ENCODE results near the gene NDRG3. TPM values are rescaled to one million over a fixed set of nuclear protein-coding genes. Genes with fewer than 3 reads are reported as not detected.

Gene NDRG3
- total and polyA plus RNA-seq, 4 experiments from 2014 or later, result 36.1 to 73.4 (median 44.7) TPM

GRCh38 chr20:36775826-36776225 lies 29.9 kb upstream of the NDRG3 start:
- intact Hi-C loops (cut with micrococcal nuclease), result loop anchor here (10.0 kb wide), 1 partner anchor 109 kb away; no protein-coding TSS in a partner anchor
- H3K4me3 Mint-ChIP-seq, result peak overlapping the region in 3 of 8 donors; percentile 29 to 59 (median 39)
- H3K27ac Mint-ChIP-seq, result peak overlapping the region in 2 of 7 donors; percentile 42 to 93
- Histone ChIP-seq H3K4me3 (ENCODE audit: low read length in 2 of 2) (no peak overlapping the region), H3K36me3 (ENCODE audit: insufficient read depth, low read length) (no peaks in the 10 kb centered on the region), H3K9me3 (ENCODE audit: control insufficient read depth in 1 of 2, low read length in 2 of 2) (no peaks in the 10 kb centered on the region), H3K27ac (ENCODE audit: low read depth, low read length) (no peak overlapping the region), H3K27me3 (ENCODE audit: insufficient read depth, low read length) (no peaks in the 10 kb centered on the region), H3K4me1 (ENCODE audit: insufficient read depth, low read length) (peaks cover 13% of the 10 kb centered on the region)
- peaks cover 0 to 5% (median 0%) of the 10 kb centered on the region in 8 donors for H3K9me3 Mint-ChIP-seq
- no peak for DNase-seq
- H3K4me1 Mint-ChIP-seq, result peaks cover 9 to 24% (median 18%) of the 10 kb centered on the region in 4 donors
- ChIA-PET POLR2A (ENCODE audit: partially characterized antibody) (interaction anchor here (2.9 kb wide), 1 partner anchor 30 kb away, joined by 23 read pairs; the partner anchor contains the start of gene NDRG3), CTCF (ENCODE audit: partially characterized antibody) (interaction anchor here (1.3 kb wide), 1 partner anchor 16 kb away, joined by 3 read pairs; no protein-coding TSS in a partner anchor)
- H3K27me3 Mint-ChIP-seq, result no peaks in the 10 kb centered on the region
- peaks cover under 1 to 8% of the 10 kb centered on the region in 2 donors for H3K36me3 Mint-ChIP-seq

DNA sequence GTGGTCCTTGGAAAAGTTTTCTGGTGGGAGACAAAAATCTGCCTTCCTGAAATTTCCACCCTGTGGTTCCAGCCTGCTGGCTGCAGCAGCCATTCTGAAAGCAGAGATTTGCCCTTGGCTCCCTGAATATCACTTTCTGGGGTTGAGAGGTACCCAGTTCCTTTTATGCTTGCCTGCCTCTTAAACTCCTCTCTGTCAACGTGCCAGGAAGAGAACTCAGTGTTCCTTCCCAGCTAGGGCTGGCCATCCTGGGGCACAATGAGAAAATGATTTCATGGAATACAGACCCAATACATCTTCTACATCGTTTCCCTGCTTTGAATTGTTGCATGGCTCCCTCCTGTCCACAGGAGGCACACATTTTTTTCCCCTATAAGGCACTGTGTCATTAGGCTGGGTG lies 29.3 kb upstream of the NDRG3 start:
- Histone ChIP-seq H3K4me3 (ENCODE audit: low read length in 2 of 2) (no peak overlapping the region), H3K27me3 (ENCODE audit: insufficient read depth, low read length) (no peaks in the 10 kb centered on the region), H3K4me1 (ENCODE audit: insufficient read depth, low read length) (peaks cover 13% of the 10 kb centered on the region), H3K27ac (ENCODE audit: low read depth, low read length) (no peak overlapping the region), H3K36me3 (ENCODE audit: insufficient read depth, low read length) (no peaks in the 10 kb centered on the region), H3K9me3 (ENCODE audit: control insufficient read depth in 1 of 2, low read length in 2 of 2) (no peaks in the 10 kb centered on the region)
- Mint-ChIP-seq H3K27me3 (no peaks in the 10 kb centered on the region), H3K4me1 (peaks cover 9 to 24% (median 18%) of the 10 kb centered on the region in 4 donors), H3K27ac (peak overlapping the region in 5 of 7 donors; percentile 36 to 98 (median 92)), H3K36me3 (peaks cover 3 to 11% of the 10 kb centered on the region in 2 donors), H3K4me3 (peak overlapping the region; percentile 21 to 97 (median 86)), H3K9me3 (peaks cover 0 to 5% (median 0%) of the 10 kb centered on the region in 8 donors)
- ChIA-PET CTCF (ENCODE audit: partially characterized antibody) (no interaction called here), POLR2A (ENCODE audit: partially characterized antibody) (interaction anchor here (0.7 to 2.9 kb wide), 3 partner anchors 29 to 170 kb away, joined by 3 to 23 read pairs (median 19); partner anchors contain the start of genes NDRG3 and RAB5IF)
- intact Hi-C loops (cut with micrococcal nuclease), result loop anchor here (10.0 kb wide), 1 partner anchor 110 kb away; no protein-coding TSS in a partner anchor
- DNase-seq, result no peak

DNA sequence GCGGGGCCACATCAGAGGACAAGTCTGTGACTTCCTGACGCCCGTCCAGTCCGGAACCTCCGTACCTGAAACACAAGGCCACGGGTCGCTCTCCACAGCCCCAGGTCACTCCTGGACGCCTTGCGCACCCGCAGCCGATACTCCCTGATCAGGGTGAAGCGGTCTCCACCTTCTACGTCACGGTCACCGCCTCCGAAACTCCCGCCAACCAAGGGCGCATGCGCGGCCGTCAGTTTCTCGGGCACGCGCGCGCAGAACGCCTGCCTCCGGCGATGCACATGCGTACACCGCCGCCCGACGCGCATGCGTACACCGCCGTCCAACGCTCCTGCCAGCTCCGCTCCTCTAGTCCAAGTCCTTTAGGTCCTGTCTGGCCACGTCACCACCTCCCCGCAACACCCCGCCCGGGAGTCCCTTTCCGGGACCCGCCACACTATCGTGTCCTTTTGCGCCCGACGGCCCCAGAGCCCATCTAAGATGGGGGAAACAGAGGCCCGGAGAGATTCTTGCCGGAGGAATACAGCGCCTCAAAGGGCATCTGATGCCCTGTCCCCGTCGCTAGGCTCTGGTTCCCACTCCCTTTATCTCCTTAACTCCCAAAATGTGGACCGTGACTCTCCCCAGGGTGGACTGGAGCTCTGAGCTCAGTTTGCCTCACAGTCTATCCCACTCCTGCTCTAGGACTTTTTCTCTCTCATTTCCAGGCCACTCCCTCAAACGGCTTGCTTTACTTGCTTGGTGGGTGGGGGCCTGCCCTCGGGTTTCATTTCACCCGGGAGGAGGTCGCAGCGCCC lies 27.9 kb upstream of the NDRG3 start, which contains the start of gene DSN1:
TSS of gene DSN1 (minus strand) at position 167 of the 794 bp plus-strand sequence. CDS start 2,305 bp downstream, outside the sequence.
- Histone ChIP-seq H3K9me3 (ENCODE audit: control insufficient read depth in 1 of 2, low read length in 2 of 2) (no peaks in the 10 kb centered on the region), H3K4me3 (ENCODE audit: low read length in 2 of 2) (peak within 1 kb of the TSS; percentile 85 to 95), H3K27ac (ENCODE audit: low read depth, low read length) (peak within 1 kb of the TSS; percentile 85), H3K36me3 (ENCODE audit: insufficient read depth, low read length) (no peaks in the 10 kb centered on the region), H3K27me3 (ENCODE audit: insufficient read depth, low read length) (no peaks in the 10 kb centered on the region), H3K4me1 (ENCODE audit: insufficient read depth, low read length) (peaks cover 13% of the 10 kb centered on the region)
- POLR2A ChIA-PET (ENCODE audit: partially characterized antibody), result interaction anchor here (0.6 to 2.9 kb wide), 11 partner anchors 28 to 405 kb away, joined by 3 to 23 read pairs (median 3); partner anchors contain the start of genes MROH8, NDRG3, RAB5IF and RPN2
- H3K4me3 Mint-ChIP-seq, result peak within 1 kb of the TSS; percentile 92 to 100 (median 96)
- DNase-seq, result peak; percentile 95 to 99 (median 97)
- peaks cover 0 to 5% (median 0%) of the 10 kb centered on the region in 8 donors for H3K9me3 Mint-ChIP-seq
- H3K27ac Mint-ChIP-seq, result peak within 1 kb of the TSS; percentile 95 to 100 (median 98)
- no peaks in the 10 kb centered on the region for H3K27me3 Mint-ChIP-seq
- H3K4me1 Mint-ChIP-seq, result peaks cover 9 to 24% (median 18%) of the 10 kb centered on the region in 4 donors
- peaks cover 3 to 16% of the 10 kb centered on the region in 2 donors for H3K36me3 Mint-ChIP-seq
- CTCF ChIA-PET (ENCODE audit: partially characterized antibody), result interaction anchor here (0.6 to 1.8 kb wide), 10 partner anchors 19 to 170 kb away, joined by 3 to 5 read pairs (median 4); no protein-coding TSS in a partner anchor
- intact Hi-C loops (cut with micrococcal nuclease), result loop anchor here (1.0 to 10.0 kb wide), 3 partner anchors 27 to 281 kb away; partner anchors contain the start of gene NDRG3

- peak overlapping the region; percentile 85 to 95 for H3K4me3 ChIP-seq (ENCODE audit: low read length in 2 of 2)
- Mint-ChIP-seq H3K4me3 (peak overlapping the region; percentile 92 to 100 (median 96)), H3K9me3 (peaks cover 0 to 5% (median 0%) of the 10 kb centered on the region in 8 donors), H3K27me3 (no peaks in the 10 kb centered on the region), H3K27ac (peak overlapping the region; percentile 95 to 100 (median 98)), H3K36me3 (peaks cover 3 to 16% of the 10 kb centered on the region in 2 donors), H3K4me1 (peaks cover 9 to 24% (median 18%) of the 10 kb centered on the region in 4 donors)
- H3K4me1 ChIP-seq (ENCODE audit: insufficient read depth, low read length), result peaks cover 13% of the 10 kb centered on the region
- intact Hi-C loops (cut with micrococcal nuclease), result loop anchor here (1.0 to 10.0 kb wide), 3 partner anchors 27 to 281 kb away; partner anchors contain the start of gene NDRG3
- no peak for DNase-seq
- no peaks in the 10 kb centered on the region for H3K36me3 ChIP-seq (ENCODE audit: insufficient read depth, low read length)
- H3K9me3 ChIP-seq (ENCODE audit: control insufficient read depth in 1 of 2, low read length in 2 of 2), result no peaks in the 10 kb centered on the region
- ChIA-PET CTCF (ENCODE audit: partially characterized antibody) (interaction anchor here (0.6 to 1.8 kb wide), 9 partner anchors 18 to 167 kb away, joined by 3 to 5 read pairs (median 4); no protein-coding TSS in a partner anchor), POLR2A (ENCODE audit: partially characterized antibody) (interaction anchor here (0.6 to 2.9 kb wide), 9 partner anchors 27 to 324 kb away, joined by 3 to 23 read pairs (median 4); partner anchors contain the start of genes NDRG3, RAB5IF and SLA2)
- no peaks in the 10 kb centered on the region for H3K27me3 ChIP-seq (ENCODE audit: insufficient read depth, low read length)
- peak overlapping the region; percentile 85 for H3K27ac ChIP-seq (ENCODE audit: low read depth, low read length)
These were observed 27.3 kb upstream of the NDRG3 start for GRCh38 chr20:36773107-36773596.

DNA sequence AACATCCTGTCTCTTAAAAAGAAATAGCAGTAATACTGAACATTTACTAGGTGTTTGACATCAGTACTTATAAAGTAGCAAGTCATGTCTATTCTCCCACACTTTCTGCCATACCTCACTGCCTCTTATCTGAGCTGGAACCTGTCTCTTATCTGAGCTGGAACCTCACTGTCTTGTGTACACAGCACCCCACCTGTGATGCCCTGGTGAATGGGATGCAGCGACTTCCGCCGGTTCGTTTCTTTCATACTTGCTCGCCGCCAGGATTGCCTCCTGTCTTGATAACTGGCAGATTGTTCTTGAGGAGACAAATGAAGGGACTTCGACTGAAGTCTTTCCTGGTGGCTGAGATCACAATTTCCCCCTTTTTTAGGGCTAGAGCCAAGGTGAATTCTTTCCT lies 24.8 kb upstream of the NDRG3 start:
- H3K27ac ChIP-seq (ENCODE audit: low read depth, low read length), result no peak overlapping the region
- Mint-ChIP-seq H3K9me3 (peaks cover 0 to 5% (median 0%) of the 10 kb centered on the region in 8 donors), H3K27ac (peak overlapping the region in 4 of 7 donors; percentile 10 to 76 (median 46)), H3K4me3 (no peak overlapping the region), H3K27me3 (no peaks in the 10 kb centered on the region), H3K36me3 (peaks cover 3 to 18% of the 10 kb centered on the region in 2 donors), H3K4me1 (peaks cover 9 to 24% (median 18%) of the 10 kb centered on the region in 4 donors)
- intact Hi-C loops (cut with micrococcal nuclease), result loop anchor here (10.0 kb wide), 1 partner anchor 114 kb away; no protein-coding TSS in a partner anchor
- H3K4me3 ChIP-seq (ENCODE audit: low read length in 2 of 2), result no peak overlapping the region
- H3K9me3 ChIP-seq (ENCODE audit: control insufficient read depth in 1 of 2, low read length in 2 of 2), result no peaks in the 10 kb centered on the region
- DNase-seq, result no peak
- ChIA-PET CTCF (ENCODE audit: partially characterized antibody) (no interaction called here), POLR2A (ENCODE audit: partially characterized antibody) (no interaction called here)
- no peaks in the 10 kb centered on the region for H3K36me3 ChIP-seq (ENCODE audit: insufficient read depth, low read length)
- peaks cover 13% of the 10 kb centered on the region for H3K4me1 ChIP-seq (ENCODE audit: insufficient read depth, low read length)
- H3K27me3 ChIP-seq (ENCODE audit: insufficient read depth, low read length), result no peaks in the 10 kb centered on the region

GRCh38 chr20:36768768-36769430 lies 23.0 kb upstream of the NDRG3 start:
- no peaks in the 10 kb centered on the region for H3K27me3 Mint-ChIP-seq
- Histone ChIP-seq H3K4me3 (ENCODE audit: low read length in 2 of 2) (no peak overlapping the region), H3K4me1 (ENCODE audit: insufficient read depth, low read length) (peaks cover 8% of the 10 kb centered on the region), H3K36me3 (ENCODE audit: insufficient read depth, low read length) (no peaks in the 10 kb centered on the region), H3K27me3 (ENCODE audit: insufficient read depth, low read length) (no peaks in the 10 kb centered on the region), H3K9me3 (ENCODE audit: control insufficient read depth in 1 of 2, low read length in 2 of 2) (no peaks in the 10 kb centered on the region), H3K27ac (ENCODE audit: low read depth, low read length) (no peak overlapping the region)
- CTCF ChIA-PET (ENCODE audit: partially characterized antibody), result interaction anchor here (1.1 to 1.5 kb wide), 2 partner anchors 12 to 14 kb away, joined by 4 to 7 read pairs; no protein-coding TSS in a partner anchor
- intact Hi-C loops (cut with micrococcal nuclease), result no loop called here
- DNase-seq, result no peak
- POLR2A ChIA-PET (ENCODE audit: partially characterized antibody), result no interaction called here
- no peak overlapping the region for H3K4me3 Mint-ChIP-seq
- H3K4me1 Mint-ChIP-seq, result peaks cover 7 to 13% (median 10%) of the 10 kb centered on the region in 4 donors
- H3K27ac Mint-ChIP-seq, result no peak overlapping the region
- H3K9me3 Mint-ChIP-seq, result peaks cover 0 to 3% (median 0%) of the 10 kb centered on the region in 8 donors
- H3K36me3 Mint-ChIP-seq, result peaks cover 3 to 16% of the 10 kb centered on the region in 2 donors
